HepG2 (cell line): Measurements from ENCODE around the gene MARCHF2. TPM values are rescaled to one million over a fixed set of nuclear protein-coding genes. Genes with fewer than 3 reads are reported as not detected.

Source experiments
- ATF4 ChIP-seq, 2 experiments: fragments of 450-650 bp in 1 of 2; sonication (generic) in 1 of 2; formaldehyde crosslinking; IDR thresholded peaks; 2 replicates each; pipeline versions ENCODE4 v1.5.0 to v1.8.0; 2020 to 2022; ENCODE audit warnings: mild to moderate bottlenecking in 1 of 2, missing genetic modification reagents in 1 of 2
- FOXC1 ChIP-seq: sonication (generic); formaldehyde crosslinking; IDR thresholded peaks from 2 replicates; pipeline ENCODE4 v1.8.0; 2022; ENCODE audit warnings: mild to moderate bottlenecking, missing genetic modification reagents, borderline replicate concordance
- FOXM1 ChIP-seq: sonication (generic); formaldehyde crosslinking; IDR thresholded peaks from 2 replicates; pipeline ENCODE4 v1.5.0; 2020; ENCODE audit warnings: missing genetic modification reagents
- IRF1 ChIP-seq: sonication (generic); formaldehyde crosslinking; IDR thresholded peaks from 2 replicates; pipeline ENCODE4 v1.4.0; 2020; ENCODE audit warnings: low read depth, mild to moderate bottlenecking, missing genetic modification reagents
- MYC ChIP-seq: sonication (generic); formaldehyde crosslinking; IDR thresholded peaks from 2 replicates; pipeline ENCODE4 v1.9.0; 2021; ENCODE audit warnings: missing genetic modification reagents, borderline replicate concordance
- PCBP1 ChIP-seq: fragments of 200-400 bp; formaldehyde crosslinking; IDR thresholded peaks from 2 replicates; pipeline ENCODE4 v1.6.1; 2017; ENCODE audit warnings: mild to moderate bottlenecking, low read depth, low read length, borderline replicate concordance
- PPARG ChIP-seq: conservative IDR thresholded peaks from 2 replicates; pipeline ENCODE4 v1.6.1; 2016; ENCODE audit warnings: missing biosample characterization, missing genetic modification reagents
- SIX1 ChIP-seq: sonication (generic); formaldehyde crosslinking; IDR thresholded peaks from 2 replicates; pipeline ENCODE4 v1.4.0; 2020; ENCODE audit warnings: missing genetic modification reagents, borderline replicate concordance
- TGIF2 ChIP-seq: IDR thresholded peaks from 2 replicates; pipeline ENCODE4 v1.6.1; 2016; ENCODE audit warnings: control low read depth, missing compliant biosample characterization
- TP53 ChIP-seq: sonication (generic); formaldehyde crosslinking; conservative IDR thresholded peaks from 2 replicates; pipeline ENCODE4 v1.4.0; 2020; ENCODE audit warnings: missing genetic modification reagents
- ZNF503 ChIP-seq: sonication (generic); formaldehyde crosslinking; IDR thresholded peaks from 2 replicates; pipeline ENCODE4 v1.4.0; 2020; ENCODE audit warnings: missing genetic modification reagents
- polyA plus RNA-seq, 8 experiments: library from polyadenylated mRNA; depleted of rRNA in 3 of 8; stranded (reverse) in 7 of 8; unstranded in 1 of 8; fragments of >200 nt; fragmentation: Illumina TruSeq in 4 of 8; extraction: Trizol in 4 of 8; gene quantifications; 2 replicates each; pipeline versions ENCODE4 v1.2.1 to v1.2.3, GENCODE V29; 2011 to 2016; ENCODE audit warnings: low read depth in 4 of 8, missing spikeins in 1 of 8, mixed read lengths in 1 of 8; ENCODE audit not compliant: insufficient read depth in 1 of 8
- total RNA-seq, 5 experiments: library from RNA; depleted of rRNA; stranded (reverse); fragments of >200 nt; fragmentation: Illumina TruSeq; extraction: Trizol; gene quantifications; 2 replicates each; pipeline ENCODE4 v1.2.3, GENCODE V29; 2016; ENCODE audit warnings: low read depth in 1 of 5
- TF ChIP-seq, protein P1 (sequence below): sonication (generic); formaldehyde crosslinking; IDR thresholded peaks from 2 replicates; pipeline ENCODE4 v1.5.1; 2020; ENCODE audit warnings: missing genetic modification reagents, mild to moderate bottlenecking, borderline replicate concordance
- TF ChIP-seq, protein P2 (sequence below): sonication (generic); formaldehyde crosslinking; IDR thresholded peaks from 2 replicates; pipeline ENCODE4 v1.4.0; 2020; ENCODE audit warnings: missing genetic modification reagents
- TF ChIP-seq, protein P3 (sequence below), 2 experiments: IDR thresholded peaks; 2 replicates each; pipeline ENCODE4 v1.6.1; 2011 to 2012; ENCODE audit warnings: low read length in 2 of 2, borderline replicate concordance in 1 of 2, low read depth in 1 of 2, mild to moderate bottlenecking in 1 of 2, moderate library complexity in 1 of 2
- TF ChIP-seq, protein P4 (sequence below): sonication (generic); formaldehyde crosslinking; IDR thresholded peaks from 2 replicates; pipeline ENCODE4 v1.4.0; 2020; ENCODE audit warnings: mild to moderate bottlenecking, missing genetic modification reagents

Gene MARCHF2
- total and polyA plus RNA-seq, 2 of the 13 experiments (the other 11 are each of a cell fraction or from before 2014, with no cell fraction given): 12.7 to 13.0 TPM

- TF ChIP-seq, protein P1, sequence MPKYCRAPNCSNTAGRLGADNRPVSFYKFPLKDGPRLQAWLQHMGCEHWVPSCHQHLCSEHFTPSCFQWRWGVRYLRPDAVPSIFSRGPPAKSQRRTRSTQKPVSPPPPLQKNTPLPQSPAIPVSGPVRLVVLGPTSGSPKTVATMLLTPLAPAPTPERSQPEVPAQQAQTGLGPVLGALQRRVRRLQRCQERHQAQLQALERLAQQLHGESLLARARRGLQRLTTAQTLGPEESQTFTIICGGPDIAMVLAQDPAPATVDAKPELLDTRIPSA (CRISPR knock-in tag): no peak
- TF ChIP-seq, protein P2, sequence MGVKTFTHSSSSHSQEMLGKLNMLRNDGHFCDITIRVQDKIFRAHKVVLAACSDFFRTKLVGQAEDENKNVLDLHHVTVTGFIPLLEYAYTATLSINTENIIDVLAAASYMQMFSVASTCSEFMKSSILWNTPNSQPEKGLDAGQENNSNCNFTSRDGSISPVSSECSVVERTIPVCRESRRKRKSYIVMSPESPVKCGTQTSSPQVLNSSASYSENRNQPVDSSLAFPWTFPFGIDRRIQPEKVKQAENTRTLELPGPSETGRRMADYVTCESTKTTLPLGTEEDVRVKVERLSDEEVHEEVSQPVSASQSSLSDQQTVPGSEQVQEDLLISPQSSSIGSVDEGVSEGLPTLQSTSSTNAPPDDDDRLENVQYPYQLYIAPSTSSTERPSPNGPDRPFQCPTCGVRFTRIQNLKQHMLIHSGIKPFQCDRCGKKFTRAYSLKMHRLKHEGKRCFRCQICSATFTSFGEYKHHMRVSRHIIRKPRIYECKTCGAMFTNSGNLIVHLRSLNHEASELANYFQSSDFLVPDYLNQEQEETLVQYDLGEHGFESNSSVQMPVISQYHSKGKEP (CRISPR knock-in tag): no peak
- TF ChIP-seq ATF4 (CRISPR knock-in tag; IDR thresholded peaks at IDR 0.05): peak in 1 of 2 experiments; percentile 66; a peak in 1 of 4 replicates
- TF ChIP-seq PCBP1: no peak
- TF ChIP-seq FOXM1: no peak
- peak; percentile 82; the same call in 1 of the 2 replicates for TF ChIP-seq SIX1 (CRISPR knock-in tag)
- no peak for TF ChIP-seq IRF1 (CRISPR knock-in tag)
- peak; percentile 59; the same call in 1 of the 2 replicates for TF ChIP-seq FOXC1
- peak; percentile 89 for TF ChIP-seq PPARG
- TF ChIP-seq, protein P3, sequence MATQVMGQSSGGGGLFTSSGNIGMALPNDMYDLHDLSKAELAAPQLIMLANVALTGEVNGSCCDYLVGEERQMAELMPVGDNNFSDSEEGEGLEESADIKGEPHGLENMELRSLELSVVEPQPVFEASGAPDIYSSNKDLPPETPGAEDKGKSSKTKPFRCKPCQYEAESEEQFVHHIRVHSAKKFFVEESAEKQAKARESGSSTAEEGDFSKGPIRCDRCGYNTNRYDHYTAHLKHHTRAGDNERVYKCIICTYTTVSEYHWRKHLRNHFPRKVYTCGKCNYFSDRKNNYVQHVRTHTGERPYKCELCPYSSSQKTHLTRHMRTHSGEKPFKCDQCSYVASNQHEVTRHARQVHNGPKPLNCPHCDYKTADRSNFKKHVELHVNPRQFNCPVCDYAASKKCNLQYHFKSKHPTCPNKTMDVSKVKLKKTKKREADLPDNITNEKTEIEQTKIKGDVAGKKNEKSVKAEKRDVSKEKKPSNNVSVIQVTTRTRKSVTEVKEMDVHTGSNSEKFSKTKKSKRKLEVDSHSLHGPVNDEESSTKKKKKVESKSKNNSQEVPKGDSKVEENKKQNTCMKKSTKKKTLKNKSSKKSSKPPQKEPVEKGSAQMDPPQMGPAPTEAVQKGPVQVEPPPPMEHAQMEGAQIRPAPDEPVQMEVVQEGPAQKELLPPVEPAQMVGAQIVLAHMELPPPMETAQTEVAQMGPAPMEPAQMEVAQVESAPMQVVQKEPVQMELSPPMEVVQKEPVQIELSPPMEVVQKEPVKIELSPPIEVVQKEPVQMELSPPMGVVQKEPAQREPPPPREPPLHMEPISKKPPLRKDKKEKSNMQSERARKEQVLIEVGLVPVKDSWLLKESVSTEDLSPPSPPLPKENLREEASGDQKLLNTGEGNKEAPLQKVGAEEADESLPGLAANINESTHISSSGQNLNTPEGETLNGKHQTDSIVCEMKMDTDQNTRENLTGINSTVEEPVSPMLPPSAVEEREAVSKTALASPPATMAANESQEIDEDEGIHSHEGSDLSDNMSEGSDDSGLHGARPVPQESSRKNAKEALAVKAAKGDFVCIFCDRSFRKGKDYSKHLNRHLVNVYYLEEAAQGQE (IDR thresholded peaks at IDR 0.05; ENCODE audit: borderline replicate concordance in 1 of 2, low read depth in 1 of 2, low read length in 2 of 2): no peak
- 0 out of 2 replicates have a peak, but pooled peaks have one; percentile 13 for TF ChIP-seq TGIF2 (CRISPR knock-in tag)
- TF ChIP-seq, protein P4, sequence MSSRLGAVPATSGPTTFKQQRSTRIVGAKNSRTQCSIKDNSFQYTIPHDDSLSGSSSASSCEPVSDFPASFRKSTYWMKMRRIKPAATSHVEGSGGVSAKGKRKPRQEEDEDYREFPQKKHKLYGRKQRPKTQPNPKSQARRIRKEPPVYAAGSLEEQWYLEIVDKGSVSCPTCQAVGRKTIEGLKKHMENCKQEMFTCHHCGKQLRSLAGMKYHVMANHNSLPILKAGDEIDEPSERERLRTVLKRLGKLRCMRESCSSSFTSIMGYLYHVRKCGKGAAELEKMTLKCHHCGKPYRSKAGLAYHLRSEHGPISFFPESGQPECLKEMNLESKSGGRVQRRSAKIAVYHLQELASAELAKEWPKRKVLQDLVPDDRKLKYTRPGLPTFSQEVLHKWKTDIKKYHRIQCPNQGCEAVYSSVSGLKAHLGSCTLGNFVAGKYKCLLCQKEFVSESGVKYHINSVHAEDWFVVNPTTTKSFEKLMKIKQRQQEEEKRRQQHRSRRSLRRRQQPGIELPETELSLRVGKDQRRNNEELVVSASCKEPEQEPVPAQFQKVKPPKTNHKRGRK (CRISPR knock-in tag): no peak
- TF ChIP-seq TP53 (CRISPR knock-in tag): no peak
- TF ChIP-seq MYC (CRISPR knock-in tag): peak; percentile 55; the same call in 1 of the 2 replicates
- peak; percentile 88 for TF ChIP-seq ZNF503 (CRISPR knock-in tag)
Observed at GRCh38 chr19:8373867-8374813, 39.0 kb upstream of the MARCHF2 start (continued).
